ENCODE results near the gene ZNF23.

DNA sequence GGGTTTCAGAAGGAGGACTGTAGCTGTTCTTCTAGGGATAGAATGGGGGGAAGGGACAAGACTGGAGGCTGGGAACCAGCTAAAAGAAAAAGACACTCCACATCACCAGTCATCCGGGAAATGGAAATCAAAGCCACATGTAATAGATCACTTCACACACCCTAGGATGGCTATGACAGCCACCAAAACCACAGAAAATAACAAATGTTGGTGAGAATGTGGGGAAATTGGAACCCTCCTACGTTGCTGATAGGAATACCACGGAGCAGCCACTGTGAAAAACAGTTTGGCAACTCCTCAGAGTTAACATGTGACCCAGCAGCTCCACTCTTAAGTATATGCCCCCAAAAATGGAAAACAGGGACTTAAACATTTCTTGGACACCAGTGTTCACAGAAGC lies 22.5 kb downstream of the ZNF23 start:
- TF ChIP-seq, protein P1, sequence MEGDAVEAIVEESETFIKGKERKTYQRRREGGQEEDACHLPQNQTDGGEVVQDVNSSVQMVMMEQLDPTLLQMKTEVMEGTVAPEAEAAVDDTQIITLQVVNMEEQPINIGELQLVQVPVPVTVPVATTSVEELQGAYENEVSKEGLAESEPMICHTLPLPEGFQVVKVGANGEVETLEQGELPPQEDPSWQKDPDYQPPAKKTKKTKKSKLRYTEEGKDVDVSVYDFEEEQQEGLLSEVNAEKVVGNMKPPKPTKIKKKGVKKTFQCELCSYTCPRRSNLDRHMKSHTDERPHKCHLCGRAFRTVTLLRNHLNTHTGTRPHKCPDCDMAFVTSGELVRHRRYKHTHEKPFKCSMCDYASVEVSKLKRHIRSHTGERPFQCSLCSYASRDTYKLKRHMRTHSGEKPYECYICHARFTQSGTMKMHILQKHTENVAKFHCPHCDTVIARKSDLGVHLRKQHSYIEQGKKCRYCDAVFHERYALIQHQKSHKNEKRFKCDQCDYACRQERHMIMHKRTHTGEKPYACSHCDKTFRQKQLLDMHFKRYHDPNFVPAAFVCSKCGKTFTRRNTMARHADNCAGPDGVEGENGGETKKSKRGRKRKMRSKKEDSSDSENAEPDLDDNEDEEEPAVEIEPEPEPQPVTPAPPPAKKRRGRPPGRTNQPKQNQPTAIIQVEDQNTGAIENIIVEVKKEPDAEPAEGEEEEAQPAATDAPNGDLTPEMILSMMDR (IDR thresholded peaks at IDR 0.05), result no peak
- TF ChIP-seq POLR2A (IDR thresholded peaks at IDR 0.05), result no peak
